Brain microvascular endothelial cell (primary cell): ENCODE results near the gene GTPBP8.

Experiments
- DNase-seq: peaks from one replicate; pipeline ENCODE4 v3.0.0-alpha.2; 2020
- H3K27ac ChIP-seq: fragments of 250-450 bp; sonication (Bioruptor Pico); 2 replicates; pipeline ENCODE4 v1.5.1; 2020; ENCODE audit warnings: mild to moderate bottlenecking, moderate library complexity
- H3K27me3 ChIP-seq: fragments of 250-450 bp; sonication (Bioruptor Pico); replicated peaks from 2 replicates; pipeline ENCODE4 v1.5.1; 2020; ENCODE audit warnings: mild to moderate bottlenecking
- H3K36me3 ChIP-seq: fragments of 250-450 bp; sonication (Bioruptor Pico); replicated peaks from 2 replicates; pipeline ENCODE4 v1.5.1; 2020; ENCODE audit warnings: mild to moderate bottlenecking
- H3K4me3 ChIP-seq: 2 replicates; pipeline ENCODE4 v1.5.1; 2011; ENCODE audit warnings: low read depth, mild to moderate bottlenecking, control low read depth, low read length, moderate library complexity
- CTCF ChIP-seq: IDR thresholded peaks from 2 replicates; pipeline ENCODE4 v1.5.1; 2011; ENCODE audit warnings: low read depth, mild to moderate bottlenecking, moderate library complexity, low read length, control low read depth, inconsistent platforms; ENCODE audit errors: missing control alignments
- in situ Hi-C: cut with HindIII; loops from 2 replicates; pipeline ENCODE4 v1.10.0; 2017; ENCODE audit warnings: low sequenced_read_pairs, low pct_ligation_motif_present

The GTPBP8 gene

GRCh38 chr3:113018536-113019181 is 27.9 kb downstream of the GTPBP8 start:
- Histone ChIP-seq H3K4me3 (peak overlapping the region; percentile 94), H3K36me3 (peaks cover 24% of the 10 kb centered on the region), H3K27ac (peak overlapping the region; percentile 91), H3K27me3 (no peaks in the 10 kb centered on the region)
- no peak for TF ChIP-seq CTCF
- in situ Hi-C loops = no loop called here
- peak; percentile 14 for DNase-seq

- DNase-seq = peak; percentile 91
- Histone ChIP-seq H3K27me3 (no peaks in the 10 kb centered on the region), H3K27ac (peak overlapping the region; percentile 91), H3K36me3 (peaks cover 20% of the 10 kb centered on the region), H3K4me3 (peak overlapping the region; percentile 94)
- TF ChIP-seq CTCF = no peak
- in situ Hi-C loops = no loop called here
Measured at GRCh38 chr3:113019182-113020137, 28.7 kb downstream of the GTPBP8 start.

GRCh38 chr3:113021471-113021870 is 30.7 kb downstream of the GTPBP8 start:
- H3K4me3 ChIP-seq = no peak overlapping the region
- H3K36me3 ChIP-seq = peaks cover 2% of the 10 kb centered on the region
- in situ Hi-C loops = no loop called here
- H3K27ac ChIP-seq = no peak overlapping the region
- DNase-seq = no peak
- no peak for TF ChIP-seq CTCF
- H3K27me3 ChIP-seq = no peaks in the 10 kb centered on the region

- Histone ChIP-seq H3K27ac (no peak overlapping the region), H3K36me3 (no peaks in the 10 kb centered on the region), H3K27me3 (no peaks in the 10 kb centered on the region), H3K4me3 (no peak overlapping the region)
- no peak for DNase-seq
- in situ Hi-C loops = no loop called here
- no peak for TF ChIP-seq CTCF
Measured at GRCh38 chr3:113034011-113034410, 43.2 kb downstream of the GTPBP8 start.

- no peaks in the 10 kb centered on the region for H3K27me3 ChIP-seq
- no peak overlapping the region for H3K27ac ChIP-seq
- in situ Hi-C loops = no loop called here
- no peak overlapping the region for H3K4me3 ChIP-seq
- TF ChIP-seq CTCF = peak; percentile 91
- DNase-seq = peak; percentile 54
- H3K36me3 ChIP-seq = no peaks in the 10 kb centered on the region
Measured at GRCh38 chr3:113035387-113035982, 44.7 kb downstream of the GTPBP8 start.
